ENCODE measurements around the gene DCLK2.

DCLK2 gene

GRCh38 chr4:150117094-150117493 is 38.8 kb downstream of the DCLK2 start:
- no peak for DNase-seq (ENCODE audit: low read depth, low spot score)

- no peak for DNase-seq (ENCODE audit: low read depth, low spot score)
Observed at GRCh38 chr4:150117629-150118028, 39.4 kb downstream of the DCLK2 start.

GRCh38 chr4:150119492-150119891 is 41.2 kb downstream of the DCLK2 start:
- DNase-seq (ENCODE audit: low read depth, low spot score), result no peak

- DNase-seq (ENCODE audit: low read depth, low spot score), result no peak
Observed at GRCh38 chr4:150123087-150123486, 44.8 kb downstream of the DCLK2 start.

- no peak for DNase-seq (ENCODE audit: low read depth, low spot score)
Observed at GRCh38 chr4:150123796-150124677, 45.8 kb downstream of the DCLK2 start.

GRCh38 chr4:150126201-150126863 is 48.1 kb downstream of the DCLK2 start:
- no peak for DNase-seq (ENCODE audit: low read depth, low spot score)

GRCh38 chr4:150126864-150127203 is 48.6 kb downstream of the DCLK2 start:
- no peak for DNase-seq (ENCODE audit: low read depth, low spot score)

- no peak for DNase-seq (ENCODE audit: low read depth, low spot score)
Observed at GRCh38 chr4:150127757-150128156, 49.5 kb downstream of the DCLK2 start.

- DNase-seq (ENCODE audit: low read depth, low spot score), result no peak
Observed at GRCh38 chr4:150130933-150131332, 52.7 kb downstream of the DCLK2 start.

GRCh38 chr4:150131581-150132228 is 53.5 kb downstream of the DCLK2 start:
- DNase-seq (ENCODE audit: low read depth, low spot score), result no peak

GRCh38 chr4:150133605-150134004 is 55.4 kb downstream of the DCLK2 start:
- DNase-seq (ENCODE audit: low read depth, low spot score), result no peak

- no peak for DNase-seq (ENCODE audit: low read depth, low spot score)
Observed at GRCh38 chr4:150135134-150135772, 57.0 kb downstream of the DCLK2 start.

GRCh38 chr4:150136036-150136435 is 57.8 kb downstream of the DCLK2 start:
- no peak for DNase-seq (ENCODE audit: low read depth, low spot score)

- no peak for DNase-seq (ENCODE audit: low read depth, low spot score)
Observed at GRCh38 chr4:150136481-150136880, 58.2 kb downstream of the DCLK2 start.

- no peak for DNase-seq (ENCODE audit: low read depth, low spot score)
Observed at GRCh38 chr4:150139297-150139865, 61.1 kb downstream of the DCLK2 start.

GRCh38 chr4:150140774-150141400 is 62.6 kb downstream of the DCLK2 start:
- no peak for DNase-seq (ENCODE audit: low read depth, low spot score)

GRCh38 chr4:150141756-150142155 is 63.5 kb downstream of the DCLK2 start:
- no peak for DNase-seq (ENCODE audit: low read depth, low spot score)

GRCh38 chr4:150142831-150143230 is 64.6 kb downstream of the DCLK2 start:
- no peak for DNase-seq (ENCODE audit: low read depth, low spot score)

- no peak for DNase-seq (ENCODE audit: low read depth, low spot score)
Observed at GRCh38 chr4:150145090-150145945, 67.1 kb downstream of the DCLK2 start.

- DNase-seq (ENCODE audit: low read depth, low spot score), result no peak
Observed at GRCh38 chr4:150145946-150146340, 67.7 kb downstream of the DCLK2 start.

Measured in activated CD4-positive, CD25-positive, alpha-beta regulatory T cell treated with anti-CD3 and anti-CD28 coated beads, Interleukin-2, amount 50 U/mL, for 16 hours (primary cell).